ENCODE results near the gene EXD1.

Gene EXD1

GRCh38 chr15:41231422-41232226, 1.1 kb upstream of the EXD1 start:
- no peak for DNase-seq (ENCODE audit: low read depth)

- DNase-seq (ENCODE audit: low read depth), result no peak
Measured at GRCh38 chr15:41230345-41230649, 260 bp downstream of the EXD1 start.

- no peak for DNase-seq (ENCODE audit: low read depth)
Measured at GRCh38 chr15:41219381-41219780, 11.2 kb downstream of the EXD1 start.

GRCh38 chr15:41218851-41219250, 11.7 kb downstream of the EXD1 start:
- DNase-seq (ENCODE audit: low read depth), result no peak

- no peak for DNase-seq (ENCODE audit: low read depth)
Measured at GRCh38 chr15:41215708-41216107, 14.8 kb downstream of the EXD1 start.

GRCh38 chr15:41207687-41208448, 22.7 kb downstream of the EXD1 start:
- peak; percentile 83 for DNase-seq (ENCODE audit: low read depth)

GRCh38 chr15:41205315-41205714, 25.2 kb downstream of the EXD1 start:
- DNase-seq (ENCODE audit: low read depth), result peak; percentile 15

- no peak for DNase-seq (ENCODE audit: low read depth)
Measured at GRCh38 chr15:41203395-41203794, 27.2 kb downstream of the EXD1 start.

- DNase-seq (ENCODE audit: low read depth), result no peak
Measured at GRCh38 chr15:41199470-41199869, 31.1 kb downstream of the EXD1 start.

GRCh38 chr15:41194444-41194843, 36.1 kb downstream of the EXD1 start:
- no peak for DNase-seq (ENCODE audit: low read depth)

- DNase-seq (ENCODE audit: low read depth), result peak; percentile 14
Measured at GRCh38 chr15:41183581-41183980, 47.0 kb downstream of the EXD1 start.

- DNase-seq (ENCODE audit: low read depth), result no peak
Measured at GRCh38 chr15:41182266-41182665, 48.3 kb downstream of the EXD1 start.

GRCh38 chr15:41180206-41180789, 50.3 kb downstream of the EXD1 start:
- peak; percentile 11 for DNase-seq (ENCODE audit: low read depth)

- no peak for DNase-seq (ENCODE audit: low read depth)
Measured at GRCh38 chr15:41169781-41170180, 60.8 kb downstream of the EXD1 start.

GRCh38 chr15:41169086-41169485, 61.5 kb downstream of the EXD1 start:
- DNase-seq (ENCODE audit: low read depth), result no peak

- DNase-seq (ENCODE audit: low read depth), result peak; percentile 26
Measured at GRCh38 chr15:41161736-41162135, 68.8 kb downstream of the EXD1 start.

GRCh38 chr15:41161336-41161735, 69.2 kb downstream of the EXD1 start:
- peak; percentile 67 for DNase-seq (ENCODE audit: low read depth)

GRCh38 chr15:41160639-41161315, 69.8 kb downstream of the EXD1 start:
- DNase-seq (ENCODE audit: low read depth), result peak; percentile 72

- DNase-seq (ENCODE audit: low read depth), result peak; percentile 64
Measured at GRCh38 chr15:41154412-41154811, 76.1 kb downstream of the EXD1 start.

- DNase-seq (ENCODE audit: low read depth), result no peak
Measured at GRCh38 chr15:41153733-41154132, 76.8 kb downstream of the EXD1 start.

GRCh38 chr15:41151451-41152005, 79.0 kb downstream of the EXD1 start:
- DNase-seq (ENCODE audit: low read depth), result no peak

GRCh38 chr15:41150279-41150678, 80.3 kb downstream of the EXD1 start:
- DNase-seq (ENCODE audit: low read depth), result no peak
